Heart left ventricle (tissue), 16 donors: ENCODE data around the gene AFAP1. TPM values are rescaled to one million over a fixed set of nuclear protein-coding genes. Genes with fewer than 3 reads are reported as not detected.

ENCODE experiments used
- ATAC-seq, 4 donors: fragments of 200-7000 bp; cut with Tn5 transposase; one replicate each; pipeline ENCODE4 v1.9.1; 2020 to 2022; ENCODE audit warnings: moderate library complexity in 4 of 4, mild to moderate bottlenecking in 3 of 4, moderate number of reproducible peaks in 1 of 4
- DNase-seq, 5 donors: peaks; one replicate each; pipeline ENCODE4 v3.0.0-alpha.2; 2020
- H3K27ac ChIP-seq, 12 donors: fragments of 200-600 bp; sonication (generic) in 4 of 12; one replicate each; pipeline versions ENCODE4 v1.5.0 to v1.8.0; 2016 to 2022; ENCODE audit warnings: mild to moderate bottlenecking in 2 of 12
- H3K27me3 ChIP-seq, 9 donors: fragments of 200-600 bp; sonication (generic) in 2 of 9; one replicate each; pipeline versions ENCODE4 v1.5.1 to v1.8.0; 2016 to 2022; ENCODE audit warnings: mild to moderate bottlenecking in 3 of 9
- H3K36me3 ChIP-seq, 9 donors: fragments of 200-600 bp; sonication (generic) in 2 of 9; one replicate each; pipeline versions ENCODE4 v1.5.0 to v1.8.0; 2018 to 2022; ENCODE audit warnings: mild to moderate bottlenecking in 2 of 9
- H3K4me1 ChIP-seq, 12 donors: fragments of 200-600 bp; sonication (generic) in 4 of 12; one replicate each; pipeline versions ENCODE4 v1.5.0 to v1.8.0; 2016 to 2022; ENCODE audit warnings: mild to moderate bottlenecking in 3 of 12
- H3K4me3 ChIP-seq, 12 donors: fragments of 200-600 bp; sonication (generic) in 4 of 12; one replicate each; pipeline versions ENCODE4 v1.5.0 to v1.8.0; 2017 to 2022; ENCODE audit warnings: mild to moderate bottlenecking in 9 of 12, moderate library complexity in 4 of 12
- H3K9me3 ChIP-seq, 12 donors: fragments of 200-600 bp; sonication (generic) in 4 of 12; one replicate each; pipeline versions ENCODE4 v1.5.0 to v1.8.0; 2016 to 2022; ENCODE audit warnings: mild to moderate bottlenecking in 1 of 12
- POLR2A ChIP-seq, 2 donors: fragments of 450-650 bp; IDR thresholded peaks; one replicate each; pipeline ENCODE4 v1.6.1; 2017; ENCODE audit warnings: antibody characterized with exemption in 2 of 2, mild to moderate bottlenecking in 2 of 2, moderate library complexity in 2 of 2
- WGBS, 4 donors: extraction: QIAGEN DNeasy Blood & Tissue Kit in 2 of 4; methylation state at CpG; one replicate each; pipeline versions ENCODE4 v1.1.5 to v1.1.7; 2013 to 2018; 5-methylcytosine and 5-hydroxymethylcytosine counted together
- intact Hi-C, 10 donors: fragments of 100-400 bp; cut with DNase I; formaldehyde crosslinking; loops; one replicate each; pipeline versions ENCODE4 v1.11.1 to v1.14.2; 2022
- polyA plus RNA-seq, 2 donors: library from polyadenylated mRNA; stranded (reverse); fragments of 200-250 nt; gene quantifications; one replicate each; pipeline ENCODE4 v1.2.3, GENCODE V29; 2013
- total RNA-seq, 9 donors: library from RNA; depleted of rRNA in 2 of 9; stranded (reverse); fragments of >200 nt in 2 of 9; fragmentation: NEBNext Ultra II Directional in 3 of 9; extraction: Animal tissue kit (Norgen Biotek cat#: 25700) in 3 of 9; gene quantifications; one replicate each; pipeline versions ENCODE4 v1.1.0 to v1.2.4, GENCODE V29; 2016 to 2023
- TF ChIP-seq, protein P1 (sequence below), 12 donors: fragments of 200-600 bp; sonication (generic) in 4 of 12; IDR thresholded peaks; one replicate each; pipeline versions ENCODE4 v1.5.0 to v1.8.0; 2018 to 2022; ENCODE audit warnings: antibody characterized with exemption in 12 of 12, mild to moderate bottlenecking in 5 of 12
- donor health status: ischemic (EF 13 %, LVEDD 7.1; RV severe dilation, severe dysfunction).
- donor health status: healthy with polysubstance abuse.
- donor health status: DM: no; HTN: yes; CAD: no.
- donor health status: DM: no; HTN: no; CAD: no.
- donor health status: ischemic (EF 25% LVEDD 6.9; RV normal size, moderate dysfunction).
- donor health status: ischemic (EF 25% LVEDD 5.7; RV mildly dilated, moderate dysfunction).
- donor health status: healthy.
- donor health status: DM: yes; HTN: yes; CAD: no.
- donor health status: ischemic (EF 35%, LVEDD 5.7; RV mildly dilated, moderate dysfunction).
- donor health status: nonischemic (EF 11% LVEDD 7.7; RV severe dilation, severe dysfunction).
- donor health status: DM: yes; HTN: yes; CAD: no.
- donor health status: PGD.
- donor health status: ischemic (EF 29% LVEDD 5.4; RV normal size, mild dysfunction).
- donor health status: nonischemic (EF 23%, LVEDD 6.1; RV moderate dilation, normal function).

The AFAP1 gene
- total and polyA plus RNA-seq, 11 donors = 2.0 to 18.0 (median 7.0) TPM

DNA sequence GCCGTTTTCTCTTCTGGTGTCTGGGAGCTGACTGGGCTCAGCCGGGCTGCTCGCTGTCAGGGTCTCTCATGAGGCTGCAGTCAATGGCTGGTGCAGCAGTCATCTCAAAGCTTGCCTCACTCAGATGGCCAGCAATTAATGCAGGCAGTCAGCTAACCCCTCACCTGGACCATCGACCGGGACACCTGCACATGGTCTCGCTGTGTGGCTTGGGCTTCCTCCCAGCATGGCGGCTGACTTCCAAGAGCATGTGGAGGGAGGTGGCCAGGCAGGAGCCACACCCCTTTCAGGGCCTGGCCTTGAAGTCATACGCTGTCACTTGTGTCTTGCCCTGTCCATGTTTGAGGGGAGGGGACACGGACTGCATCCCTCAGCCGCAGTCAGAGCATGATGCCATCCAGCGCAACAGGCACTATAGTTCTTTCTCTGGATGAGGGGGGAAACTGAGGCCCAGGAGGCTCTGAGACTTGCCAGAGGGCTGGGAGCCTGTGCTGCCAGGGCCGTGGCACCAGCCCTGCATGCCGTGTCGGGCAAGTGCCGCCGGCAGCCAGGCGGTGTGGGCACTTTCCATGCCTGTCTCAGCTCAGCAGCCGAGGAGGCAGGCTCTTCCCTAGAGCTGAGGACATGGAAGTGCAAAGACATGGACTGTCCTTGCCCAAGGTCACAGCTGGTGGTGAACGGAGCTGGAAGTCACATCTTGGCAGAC is 201.8 kb downstream of the AFAP1 start:
- Histone ChIP-seq H3K9me3 (no peaks in the 10 kb centered on the region), H3K27me3 (no peaks in the 10 kb centered on the region), H3K27ac (no peak overlapping the region), H3K4me1 (no peaks in the 10 kb centered on the region), H3K36me3 (no peaks in the 10 kb centered on the region), H3K4me3 (no peak overlapping the region)
- DNase-seq = peak in 1 of 5 donors; percentile 47
- 92 to 98% (median 95%) methylated on average over 13 to 19 of the region's 19 CpGs for WGBS, 4 donors
- no peak for ATAC-seq
- intact Hi-C loops = no loop called here
- TF ChIP-seq, protein P1, sequence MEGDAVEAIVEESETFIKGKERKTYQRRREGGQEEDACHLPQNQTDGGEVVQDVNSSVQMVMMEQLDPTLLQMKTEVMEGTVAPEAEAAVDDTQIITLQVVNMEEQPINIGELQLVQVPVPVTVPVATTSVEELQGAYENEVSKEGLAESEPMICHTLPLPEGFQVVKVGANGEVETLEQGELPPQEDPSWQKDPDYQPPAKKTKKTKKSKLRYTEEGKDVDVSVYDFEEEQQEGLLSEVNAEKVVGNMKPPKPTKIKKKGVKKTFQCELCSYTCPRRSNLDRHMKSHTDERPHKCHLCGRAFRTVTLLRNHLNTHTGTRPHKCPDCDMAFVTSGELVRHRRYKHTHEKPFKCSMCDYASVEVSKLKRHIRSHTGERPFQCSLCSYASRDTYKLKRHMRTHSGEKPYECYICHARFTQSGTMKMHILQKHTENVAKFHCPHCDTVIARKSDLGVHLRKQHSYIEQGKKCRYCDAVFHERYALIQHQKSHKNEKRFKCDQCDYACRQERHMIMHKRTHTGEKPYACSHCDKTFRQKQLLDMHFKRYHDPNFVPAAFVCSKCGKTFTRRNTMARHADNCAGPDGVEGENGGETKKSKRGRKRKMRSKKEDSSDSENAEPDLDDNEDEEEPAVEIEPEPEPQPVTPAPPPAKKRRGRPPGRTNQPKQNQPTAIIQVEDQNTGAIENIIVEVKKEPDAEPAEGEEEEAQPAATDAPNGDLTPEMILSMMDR (IDR thresholded peaks at IDR 0.05) = no peak

DNA sequence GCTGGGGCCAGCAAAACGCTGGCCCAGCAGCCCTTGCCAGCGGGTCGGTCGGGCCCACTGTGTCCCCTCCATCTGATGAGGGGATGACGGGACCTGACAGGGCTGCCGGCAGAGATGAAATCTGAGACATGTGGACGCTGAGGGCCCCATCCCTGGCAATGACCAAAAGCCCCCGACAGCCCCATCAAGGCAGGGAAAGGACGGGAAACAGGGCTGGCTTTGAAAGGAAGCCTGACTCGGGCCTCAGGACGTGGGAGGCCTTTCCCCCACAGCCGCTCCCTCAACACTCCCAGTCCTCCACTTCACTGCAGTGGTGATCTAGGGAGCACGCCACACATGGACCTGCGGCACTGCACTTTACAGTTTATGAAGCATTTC is 202.4 kb downstream of the AFAP1 start:
- DNase-seq = peak in 1 of 5 donors; percentile 39
- WGBS, 4 donors = 67 to 79% (median 75%) methylated on average over 8 to 14 of the region's 14 CpGs
- H3K4me1 ChIP-seq = no peaks in the 10 kb centered on the region
- H3K27ac ChIP-seq = no peak overlapping the region
- H3K4me3 ChIP-seq = no peak overlapping the region
- no peaks in the 10 kb centered on the region for H3K36me3 ChIP-seq
- H3K9me3 ChIP-seq = no peaks in the 10 kb centered on the region
- H3K27me3 ChIP-seq = no peaks in the 10 kb centered on the region
- no peak for ATAC-seq
- TF ChIP-seq, protein P1 (IDR thresholded peaks at IDR 0.05) = no peak
- TF ChIP-seq POLR2A (IDR thresholded peaks at IDR 0.05) = no peak
- intact Hi-C loops = no loop called here

DNA sequence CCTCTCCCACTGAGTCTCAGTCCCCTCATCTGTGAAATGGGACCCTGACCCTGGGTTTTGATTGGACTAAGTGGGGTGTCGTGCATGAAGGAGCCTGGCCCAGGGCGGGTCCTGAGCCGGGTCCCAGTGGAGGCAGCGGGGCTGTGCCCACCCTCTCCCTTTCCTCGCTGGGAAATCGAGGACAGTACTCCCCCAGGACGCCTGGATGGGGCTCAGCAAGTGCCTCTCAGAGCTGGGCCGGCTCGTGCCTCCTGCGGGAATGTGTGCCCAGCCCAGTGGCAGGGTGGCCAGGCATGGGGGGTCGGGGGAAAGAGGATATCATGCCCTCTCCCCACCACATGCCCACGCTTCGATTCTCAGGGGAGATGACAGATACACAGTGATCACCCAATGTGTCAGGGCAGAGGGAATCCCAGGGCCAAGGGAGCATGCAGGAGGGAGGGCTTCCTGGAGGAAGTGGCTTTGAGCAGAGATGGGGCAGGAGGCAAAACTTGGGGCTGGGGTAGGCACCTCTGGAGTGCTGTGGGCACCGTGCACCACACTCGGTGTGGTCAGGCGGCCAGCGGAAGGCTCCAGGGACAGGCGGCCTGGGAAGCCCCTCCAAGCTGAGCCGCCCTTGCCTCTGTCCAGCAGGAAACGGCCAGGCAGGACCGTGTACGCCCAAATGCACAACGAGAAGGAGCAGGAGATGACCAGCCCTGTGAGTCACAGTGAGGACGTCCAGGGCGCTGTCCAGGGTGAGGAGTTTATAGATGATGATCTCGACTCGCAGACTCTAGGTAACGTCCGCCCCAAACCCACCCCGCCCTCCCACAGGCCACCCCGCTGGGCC is 203.0 kb downstream of the AFAP1 start:
- Histone ChIP-seq H3K27ac (no peak overlapping the region), H3K36me3 (no peaks in the 10 kb centered on the region), H3K27me3 (no peaks in the 10 kb centered on the region), H3K4me1 (no peaks in the 10 kb centered on the region), H3K9me3 (no peaks in the 10 kb centered on the region), H3K4me3 (no peak overlapping the region)
- 78 to 81% (median 79%) methylated on average over 16 to 31 of the region's 31 CpGs for WGBS, 4 donors
- TF ChIP-seq POLR2A (IDR thresholded peaks at IDR 0.05) = no peak
- TF ChIP-seq, protein P1 (IDR thresholded peaks at IDR 0.05) = no peak
- ATAC-seq = no peak
- DNase-seq = peak in 1 of 5 donors; percentile 49
- intact Hi-C loops = no loop called here

DNA sequence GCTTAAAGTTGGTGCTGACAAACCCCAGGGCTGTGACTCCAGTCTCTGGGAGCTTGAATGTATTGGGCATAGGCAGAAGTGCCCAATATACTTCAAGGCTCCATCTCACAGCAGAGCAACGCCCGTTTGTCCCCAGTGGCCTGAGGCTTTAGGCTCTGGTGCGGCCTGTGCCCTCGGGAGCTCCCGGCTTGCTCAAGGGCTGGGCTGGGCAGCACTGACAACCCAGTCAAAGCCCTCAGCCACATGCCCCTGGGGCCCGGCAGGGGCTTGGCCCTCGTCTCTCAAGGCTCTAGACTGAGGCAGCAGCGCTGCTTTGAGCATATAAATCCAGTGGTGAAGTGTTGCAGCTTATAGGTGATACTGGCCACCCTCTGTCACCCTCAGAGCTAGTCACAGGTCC is 203.7 kb downstream of the AFAP1 start:
- Histone ChIP-seq H3K27me3 (no peaks in the 10 kb centered on the region), H3K4me1 (no peaks in the 10 kb centered on the region), H3K4me3 (no peak overlapping the region), H3K9me3 (no peaks in the 10 kb centered on the region), H3K36me3 (no peaks in the 10 kb centered on the region), H3K27ac (no peak overlapping the region)
- no peak for ATAC-seq
- WGBS, 4 donors = 92% methylated on average over 5 to 8 of the region's 8 CpGs
- DNase-seq = peak in 1 of 5 donors; percentile 56
- no peak for TF ChIP-seq POLR2A (IDR thresholded peaks at IDR 0.05)
- TF ChIP-seq, protein P1 (IDR thresholded peaks at IDR 0.05) = no peak
- intact Hi-C loops = no loop called here
